Glomerular visceral epithelial cell (primary cell): Measurements from ENCODE around the gene SREBF1.

Experiments used
- DNase-seq: peaks from one replicate; pipeline ENCODE4 v3.0.0-alpha.2; 2016; ENCODE audit errors: extremely low spot score

Gene SREBF1

GRCh38 chr17:17781591-17782496 is 54.9 kb downstream of the SREBF1 start:
- peak; percentile 55 for DNase-seq

DNA sequence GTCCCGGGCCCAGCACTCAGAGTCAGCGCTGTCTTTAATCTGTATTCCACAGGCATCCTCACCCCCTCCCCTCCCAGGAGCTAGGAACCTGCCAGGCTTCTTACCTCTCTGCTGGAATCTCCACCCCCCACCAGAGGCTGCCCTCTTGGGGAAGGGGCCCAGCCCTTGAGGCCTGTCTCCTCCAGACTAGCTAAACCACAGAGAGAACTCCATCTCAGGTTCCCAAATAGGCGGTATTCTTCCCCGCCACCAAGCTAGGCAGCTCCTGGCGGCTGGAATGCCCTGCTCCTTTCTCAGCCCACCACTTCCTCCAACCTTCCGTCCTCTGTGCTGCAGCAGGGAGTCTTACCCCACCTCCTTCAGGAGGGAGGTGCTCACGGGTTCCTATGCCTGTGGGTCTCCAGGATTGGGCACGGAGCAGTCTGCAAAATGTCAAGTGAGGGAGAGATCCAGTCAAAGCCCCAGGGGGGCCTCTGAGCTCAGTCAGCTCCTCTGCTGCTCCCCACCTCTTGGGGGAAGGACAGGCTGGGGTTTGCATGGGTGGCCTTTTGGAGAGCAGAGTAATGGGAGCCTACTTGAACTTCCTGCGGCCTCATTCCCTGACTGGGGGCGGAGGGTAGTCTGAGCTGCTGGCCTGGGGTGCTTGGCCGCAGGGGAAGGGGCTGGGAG is 55.7 kb downstream of the SREBF1 start:
- DNase-seq: peak; percentile 71

- DNase-seq: no peak
These were observed 57.7 kb downstream of the SREBF1 start for GRCh38 chr17:17779015-17779611.

DNA sequence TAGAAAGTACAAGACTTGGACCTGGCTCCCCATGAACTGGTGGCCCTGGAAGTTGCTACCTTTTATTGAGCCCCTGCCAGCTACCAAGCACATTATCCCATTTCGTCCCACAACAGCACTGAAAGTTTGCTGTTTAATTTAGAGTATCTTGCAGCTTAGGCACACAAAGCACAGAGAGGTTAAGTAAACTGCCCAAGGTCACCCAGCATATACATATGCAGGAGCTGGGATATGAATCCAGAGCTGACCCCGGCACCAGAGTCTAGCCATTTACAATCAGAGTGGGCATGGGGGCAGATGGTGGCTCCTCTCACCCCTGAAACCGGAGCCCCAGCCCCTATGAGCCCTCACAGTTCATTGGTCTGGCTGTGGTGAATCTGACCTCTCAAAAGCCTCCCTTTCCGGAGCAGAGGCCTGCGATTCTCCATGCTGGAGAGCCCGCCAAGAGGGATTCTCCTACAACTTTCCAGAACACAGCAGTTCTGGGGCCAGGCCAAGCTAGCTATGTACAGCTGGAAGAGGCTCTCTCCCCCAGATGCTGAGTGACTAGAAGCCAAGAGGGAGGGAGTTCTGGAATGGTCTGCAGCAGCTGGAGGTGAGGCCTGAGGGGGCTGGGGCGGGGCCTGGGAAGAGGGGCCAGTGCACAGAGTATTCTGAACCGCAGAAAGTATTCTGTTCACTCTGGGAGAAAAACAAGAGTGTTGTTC is 58.3 kb downstream of the SREBF1 start:
- no peak for DNase-seq

- no peak for DNase-seq
These were observed 59.9 kb downstream of the SREBF1 start for GRCh38 chr17:17776889-17777288.

DNA sequence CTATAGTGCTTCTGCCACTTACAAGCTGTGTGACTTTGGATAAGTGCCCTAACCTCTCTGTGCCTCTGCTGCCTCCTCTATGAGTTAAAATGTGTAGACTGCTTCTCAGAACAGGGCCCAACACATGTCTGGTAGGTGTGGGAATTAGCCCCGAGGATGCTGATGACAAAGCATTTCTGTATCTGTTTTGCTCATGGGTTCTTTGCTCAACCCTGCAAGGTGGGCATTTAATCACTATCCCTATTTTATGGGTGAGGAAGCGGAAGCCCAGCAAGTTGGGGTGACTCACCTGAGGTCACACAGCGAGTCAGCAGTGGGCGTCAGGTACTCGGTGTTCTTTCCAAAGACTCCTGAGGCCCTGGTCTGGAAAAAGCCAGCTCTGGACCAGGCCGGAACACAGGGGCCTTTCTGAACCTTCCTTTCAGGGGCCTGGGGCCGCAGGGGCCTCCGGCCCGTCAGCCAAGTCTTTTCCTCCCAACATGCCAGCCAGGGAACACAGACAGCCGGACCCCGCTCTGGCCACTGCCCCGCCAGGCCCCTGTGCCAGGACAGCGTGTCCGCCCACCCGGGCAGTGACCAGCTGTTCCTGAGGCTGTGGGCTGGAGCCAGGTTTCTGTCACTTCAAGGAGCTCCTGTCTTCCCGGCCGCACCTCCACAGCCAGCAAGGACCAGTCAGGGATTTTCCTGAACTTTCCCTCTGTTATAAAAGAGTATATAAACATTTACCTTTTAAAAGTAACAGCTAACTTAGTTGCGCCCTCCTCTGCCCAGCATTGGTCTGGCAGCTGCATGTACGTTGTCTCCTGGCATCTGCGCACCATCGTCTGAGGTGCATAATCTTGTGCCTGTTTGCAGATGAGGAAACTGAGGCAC is 62.5 kb downstream of the SREBF1 start:
- peak; percentile 27 for DNase-seq

- DNase-seq: no peak
These were observed 64.6 kb downstream of the SREBF1 start for GRCh38 chr17:17772231-17772630.

DNA sequence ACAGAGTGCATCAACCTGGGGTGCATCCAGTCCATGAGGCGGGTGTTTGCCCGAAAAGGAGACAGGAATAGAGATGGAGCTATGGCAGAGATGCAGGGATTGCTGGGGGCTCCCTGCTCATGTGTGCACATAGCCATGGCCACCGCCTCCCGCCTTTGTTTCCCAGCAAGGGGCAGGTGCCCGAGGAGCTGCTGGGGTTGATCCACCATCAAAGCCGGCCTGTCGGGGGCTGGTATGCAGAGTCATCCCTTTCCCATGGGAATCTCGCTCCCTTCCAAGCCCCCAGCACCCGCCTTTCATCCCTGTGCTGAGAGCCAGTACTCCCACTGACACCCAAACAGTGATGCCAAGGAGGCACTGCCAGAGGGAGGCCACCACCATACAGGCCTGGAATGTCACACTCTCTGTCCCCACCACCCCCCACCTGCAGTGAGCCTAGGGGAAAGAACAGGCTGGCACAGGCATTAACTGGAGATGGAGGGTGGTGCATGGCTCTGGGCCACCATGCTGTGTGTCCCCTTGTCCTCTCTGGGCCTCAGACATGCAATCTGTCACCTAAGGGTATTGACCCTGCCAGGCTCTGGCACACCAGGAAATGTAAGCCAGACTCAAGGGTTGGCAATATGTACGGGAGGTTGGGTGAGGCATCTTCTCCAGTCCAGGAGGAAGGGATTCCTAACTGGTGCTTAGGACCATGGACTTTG is 65.1 kb downstream of the SREBF1 start:
- DNase-seq: no peak

- DNase-seq: no peak
These were observed 66.1 kb downstream of the SREBF1 start for GRCh38 chr17:17770632-17771044.

- DNase-seq: no peak
These were observed 66.7 kb downstream of the SREBF1 start for GRCh38 chr17:17769869-17770631.

- DNase-seq: no peak
These were observed 68.2 kb downstream of the SREBF1 start for GRCh38 chr17:17768424-17769088.

DNA sequence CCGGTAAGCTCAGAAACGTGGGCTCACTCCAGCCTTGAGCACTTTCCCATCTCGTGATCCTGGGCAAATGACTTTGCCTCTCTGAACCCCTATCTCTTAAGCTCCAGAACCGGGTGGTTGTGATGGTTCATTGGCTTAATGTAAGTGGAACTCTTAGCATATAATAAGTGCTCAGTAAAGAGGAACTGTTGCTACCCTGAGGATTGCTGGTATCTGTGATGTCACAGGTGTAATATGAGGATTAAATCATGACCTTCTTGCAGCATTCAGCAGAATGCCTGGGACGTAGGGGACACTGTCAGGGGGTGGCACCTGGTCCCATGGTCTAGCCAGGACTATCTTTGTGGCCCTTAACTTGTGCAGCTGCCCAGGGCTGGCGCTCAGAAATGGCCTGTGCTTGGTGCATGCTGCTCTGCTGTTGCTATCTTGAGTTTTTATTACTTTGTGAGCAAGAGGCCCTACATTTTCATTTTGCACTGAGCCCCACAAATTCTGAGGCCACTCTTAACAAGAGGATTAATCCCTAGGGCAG is 68.8 kb downstream of the SREBF1 start:
- no peak for DNase-seq

- no peak for DNase-seq
These were observed 69.5 kb downstream of the SREBF1 start for GRCh38 chr17:17767154-17767869.

DNA sequence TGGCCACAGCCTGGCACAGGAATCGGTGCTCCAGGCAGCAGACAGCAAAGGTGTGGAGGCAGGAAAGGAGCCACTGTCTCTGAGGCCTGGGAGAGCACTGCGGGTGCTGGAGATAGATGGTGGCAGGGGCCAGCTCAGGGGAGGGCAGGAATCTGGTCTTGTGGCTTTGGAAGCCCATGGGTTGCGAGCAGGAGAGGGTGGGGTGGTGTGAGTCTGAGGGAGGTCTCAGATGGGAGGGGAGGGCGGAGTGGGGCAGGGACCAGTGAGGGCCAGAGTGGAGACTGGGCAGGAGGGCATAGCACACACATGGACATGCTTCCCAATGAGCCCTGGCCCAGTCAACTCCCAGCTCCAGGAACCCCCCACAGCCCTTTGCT is 70.1 kb downstream of the SREBF1 start:
- no peak for DNase-seq

GRCh38 chr17:17766077-17766743 is 70.6 kb downstream of the SREBF1 start:
- DNase-seq: no peak

DNA sequence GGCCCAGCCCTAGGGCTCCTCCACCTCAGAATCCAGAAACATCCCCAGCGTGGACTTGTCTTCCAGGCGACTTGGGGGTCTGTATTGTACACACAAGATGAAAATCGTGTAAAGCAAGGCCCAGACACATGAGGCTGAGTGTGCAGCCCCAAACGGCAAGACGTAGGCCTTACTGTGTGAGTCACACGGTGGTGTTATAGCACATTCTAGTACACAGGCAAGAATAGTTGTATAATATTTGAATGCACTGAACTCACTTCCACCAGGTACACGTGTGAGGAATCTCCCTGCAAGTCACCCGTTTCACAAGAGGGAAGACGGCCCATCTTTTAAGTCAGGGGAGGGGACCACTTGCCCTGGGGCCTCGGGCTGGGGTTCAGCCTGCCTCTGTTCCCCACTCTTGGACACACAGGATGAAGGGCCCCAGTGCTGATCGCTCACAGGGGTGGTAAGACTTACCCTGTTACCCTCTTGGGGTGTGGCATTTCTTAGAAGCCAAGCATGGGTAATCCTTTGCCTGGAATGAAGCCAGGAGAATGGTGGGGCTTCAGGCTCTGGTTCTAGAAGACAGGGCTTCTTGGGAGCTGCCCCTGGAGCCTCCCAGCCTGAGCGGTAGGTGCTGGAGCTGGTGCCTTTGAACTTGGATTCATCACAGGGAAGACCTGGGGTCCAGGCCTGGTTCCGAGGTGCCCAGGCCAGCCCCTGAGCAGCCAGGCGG is 71.3 kb downstream of the SREBF1 start:
- no peak for DNase-seq

DNA sequence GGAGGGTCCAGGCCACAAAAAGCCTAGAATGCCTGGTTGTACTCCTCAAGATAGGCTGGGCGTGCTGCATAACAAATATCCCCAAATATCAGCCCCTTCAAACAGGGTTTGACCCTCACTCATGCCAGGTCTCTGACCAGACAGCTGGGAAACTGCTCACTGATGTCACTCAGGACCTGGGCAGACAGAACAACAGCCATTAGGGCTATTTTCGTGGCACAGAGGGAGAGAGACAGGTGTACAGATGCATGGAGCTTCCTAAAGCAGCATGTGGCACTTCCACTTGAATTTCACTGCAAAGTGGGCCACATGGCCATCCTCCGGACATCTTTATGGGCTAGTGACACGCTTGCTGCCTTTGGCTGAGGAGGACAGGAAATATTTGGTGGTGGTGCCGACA is 73.1 kb downstream of the SREBF1 start:
- no peak for DNase-seq
